A673 (cell line): Measurements from ENCODE around the gene TMCC1.

Source experiments
- CTCF ChIP-seq: fragments of 300-800, 200-600 bp; sonication (generic); conservative IDR thresholded peaks from 2 replicates; pipeline ENCODE4 v1.5.1; 2017; ENCODE audit warnings: low read depth, mild to moderate bottlenecking, antibody characterized with exemption, low read length, moderate library complexity, mixed read lengths
- EZH2 ChIP-seq: fragments of 200-600 bp; sonication (generic); IDR thresholded peaks from 2 replicates; pipeline ENCODE4 v1.6.1; 2017; ENCODE audit warnings: borderline replicate concordance, low read depth, mild to moderate bottlenecking, mixed read lengths, antibody characterized with exemption, low read length; ENCODE audit not compliant: poor library complexity, severe bottlenecking

- TF ChIP-seq CTCF: no peak
- TF ChIP-seq EZH2: no peak
These were observed 230.5 kb downstream of the TMCC1 start for GRCh38 chr3:129663045-129663446.
